Posterior vena cava (tissue), 2 donors: ENCODE measurements around the gene BRD7. TPM values are rescaled to one million over a fixed set of nuclear protein-coding genes. Genes with fewer than 3 reads are reported as not detected.

Experiments
- DNase-seq: peaks from one replicate; pipeline ENCODE4 v3.0.0-alpha.2; 2020; ENCODE audit warnings: low spot score
- intact Hi-C, 2 donors: fragments of 100-400 bp; cut with DNase I; formaldehyde crosslinking; loops; one replicate each; pipeline versions ENCODE4 v1.14.1 to v1.14.2; 2022 to 2023
- microRNA-seq, 2 donors: library from miRNA; unstranded; fragments of <30 nt; microRNA quantifications; one replicate each; pipeline ENCODE4 v1.2.0, GENCODE V29; 2020 to 2021; ENCODE audit warnings: borderline microRNAs expressed in 2 of 2
- total RNA-seq, 2 donors: library from RNA; stranded (reverse); fragmentation: NEBNext Ultra II Directional; extraction: Animal tissue kit (Norgen Biotek cat#: 25700); gene quantifications; one replicate each; pipeline ENCODE4 v1.2.1, GENCODE V29; 2021
- donor health status: DM: yes; HTN: yes; CAD: no.
- donor health status: DM: yes; HTN: yes; CAD: no.

BRD7 gene
- total RNA-seq, 2 donors from 2014 or later = 54.5 to 71.3 TPM

DNA sequence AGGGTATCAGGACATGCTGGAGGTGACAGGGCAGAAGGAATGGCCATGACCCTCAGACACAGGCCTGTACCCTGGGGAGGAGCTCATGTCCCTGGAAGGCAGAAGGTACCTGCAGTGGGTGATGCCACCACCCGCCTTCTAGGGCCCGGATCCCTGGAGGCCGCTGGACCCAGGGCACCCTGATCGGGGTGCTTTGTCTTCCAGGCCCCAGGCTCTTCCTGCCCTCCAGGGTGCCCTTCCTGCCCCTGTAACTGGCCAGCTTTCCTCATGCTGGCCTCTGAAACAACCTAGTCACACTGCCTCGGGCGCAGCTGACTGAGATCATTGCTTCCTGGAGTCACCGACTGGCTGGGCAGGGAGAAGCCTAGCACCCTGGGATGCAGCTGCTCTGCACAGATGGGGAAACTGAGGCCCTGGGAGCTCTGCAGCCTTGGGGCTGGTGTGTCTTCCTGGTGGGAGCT, 96.6 kb downstream of the BRD7 start:
- intact Hi-C loops = no loop called here
- DNase-seq = peak; percentile 76

DNA sequence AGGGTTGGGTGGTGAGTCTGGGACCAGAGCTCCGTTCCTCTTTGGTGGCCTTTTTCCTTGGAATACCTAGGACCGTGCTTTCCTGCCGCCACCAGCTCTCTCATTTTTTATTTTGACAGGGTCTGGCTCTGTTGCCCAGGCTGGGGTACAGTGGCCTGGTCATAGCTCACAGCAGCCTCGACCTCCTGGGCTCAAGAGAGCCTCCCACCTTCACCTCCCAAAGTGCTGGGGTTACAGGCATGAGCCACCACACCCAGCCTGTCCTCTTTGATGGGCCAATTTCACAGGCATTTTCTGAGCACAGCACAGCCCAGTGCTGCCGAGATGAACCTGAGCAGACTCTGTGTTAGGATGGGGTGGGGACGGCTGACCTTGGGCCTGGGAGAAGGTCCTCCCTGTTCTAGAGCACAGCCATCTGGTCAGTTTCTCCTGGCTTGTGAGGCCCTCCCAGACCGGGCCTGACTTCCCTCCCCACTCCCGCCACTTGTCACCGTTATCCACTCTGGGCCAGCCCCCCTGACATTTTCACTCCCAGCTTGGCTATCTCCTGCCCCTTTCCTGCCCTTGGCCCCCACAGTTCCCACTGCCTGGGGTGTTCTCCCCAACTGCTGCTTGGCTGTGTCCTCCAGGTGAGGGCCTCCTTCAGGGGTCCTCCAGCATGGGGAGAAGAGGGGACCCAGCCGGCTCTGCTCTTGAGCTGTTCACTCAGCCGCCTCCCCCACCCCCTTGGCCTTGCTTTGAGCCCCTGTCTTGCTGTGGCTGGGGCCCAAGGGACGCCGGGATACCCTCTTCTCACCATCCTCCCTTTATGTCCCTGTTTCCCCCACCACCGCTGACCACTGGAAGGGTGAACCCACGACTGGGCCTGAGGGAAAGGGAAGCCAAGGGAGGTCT, 97.4 kb downstream of the BRD7 start:
- peak; percentile 69 for DNase-seq
- intact Hi-C loops = no loop called here

GRCh38 chr16:50270510-50271147, 98.2 kb downstream of the BRD7 start:
- DNase-seq = peak; percentile 65

DNA sequence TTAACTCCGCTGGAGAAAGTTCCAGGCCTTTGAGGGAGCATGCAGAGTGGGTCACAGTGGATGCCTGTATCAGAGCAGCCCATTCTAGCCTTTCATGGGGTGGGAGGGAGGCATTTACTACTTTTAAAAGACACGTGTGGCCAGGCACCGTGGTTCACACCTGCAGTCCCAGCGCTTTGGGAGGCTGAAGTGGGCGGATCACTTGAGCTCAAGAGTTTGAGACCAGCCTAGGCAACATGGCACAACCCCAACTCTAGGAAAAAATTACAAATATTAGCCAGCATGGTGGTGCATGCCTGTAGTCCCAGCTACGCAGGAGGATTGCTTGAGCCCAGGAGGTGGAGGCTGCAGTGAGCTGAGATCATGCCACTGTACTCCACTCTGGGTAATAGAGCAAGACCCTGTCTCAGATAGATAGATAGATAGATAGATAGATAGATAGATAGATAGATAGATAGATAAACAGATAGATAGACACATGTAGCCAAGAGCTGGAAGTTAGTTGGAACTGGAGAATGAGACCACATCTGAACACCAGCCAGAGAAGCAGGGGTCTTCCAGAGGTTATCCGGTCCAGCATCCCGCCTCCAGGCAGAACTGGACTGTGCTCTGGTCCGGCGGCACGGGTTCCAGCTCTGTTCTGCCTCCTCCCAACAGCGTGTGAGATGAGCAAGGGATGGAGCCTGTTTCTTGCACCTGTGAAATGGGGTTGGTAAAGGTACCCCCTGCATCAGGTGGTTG, 98.8 kb downstream of the BRD7 start:
- DNase-seq = peak; percentile 36
- intact Hi-C loops = no loop called here

More at GRCh38 chr16:50270510-50271147, 98.2 kb downstream of the BRD7 start:
- intact Hi-C loops = no loop called here

GRCh38 chr16:50269061-50269705, 99.6 kb downstream of the BRD7 start:
- DNase-seq = peak; percentile 69
- intact Hi-C loops = no loop called here

DNA sequence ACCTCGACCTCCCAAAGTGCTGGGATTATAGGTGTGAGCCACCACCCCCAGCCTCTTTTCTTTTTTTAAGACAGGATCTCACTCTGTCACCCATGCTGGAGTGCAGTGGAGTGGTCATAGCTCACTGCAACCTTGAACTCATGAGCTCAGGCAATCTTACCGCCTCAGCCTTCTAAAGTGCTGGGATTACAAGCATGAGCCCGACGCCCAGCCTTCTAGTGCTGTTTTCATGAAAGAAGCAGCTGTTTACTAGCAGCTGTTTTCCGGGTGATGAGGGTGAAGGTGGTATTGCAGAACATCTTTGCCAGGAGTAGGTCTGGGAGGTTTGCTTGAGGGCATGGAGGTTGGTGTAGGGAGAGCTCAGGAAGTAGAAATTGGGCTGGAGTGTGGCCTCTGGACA, 100.4 kb downstream of the BRD7 start:
- peak; percentile 41 for DNase-seq
- intact Hi-C loops = no loop called here

DNA sequence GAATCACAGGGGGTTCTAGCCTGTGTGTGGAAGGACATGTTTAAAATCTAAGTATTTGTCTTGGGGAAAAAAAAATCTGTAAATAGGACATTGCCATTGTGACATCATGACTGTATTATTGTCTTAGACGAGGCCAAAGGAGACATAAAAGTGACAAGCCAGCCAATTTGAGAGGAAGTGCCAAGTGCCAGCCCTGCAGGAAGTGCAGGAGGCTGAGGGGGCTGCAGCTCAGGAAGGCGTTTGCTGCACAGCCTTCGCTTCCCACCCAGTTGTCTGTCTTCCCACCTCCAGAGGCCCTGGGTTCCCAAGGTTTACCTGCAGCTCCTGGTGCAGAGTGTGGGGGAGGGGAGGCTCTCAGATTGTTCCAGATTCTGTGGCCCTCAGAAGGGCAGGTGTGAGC, 101.1 kb downstream of the BRD7 start:
- DNase-seq = peak; percentile 69
- intact Hi-C loops = no loop called here

- peak; percentile 50 for DNase-seq
- intact Hi-C loops = no loop called here
Measured at GRCh38 chr16:50267151-50267631, 101.6 kb downstream of the BRD7 start.

- intact Hi-C loops = no loop called here
Measured at GRCh38 chr16:50266337-50267091, 102.3 kb downstream of the BRD7 start, which contains the start of gene ADCY7. Gene ADCY7, plus strand, starts transcription at chr16:50266551. Its CDS starts 21,629 bp downstream, at chr16:50288180.

More at GRCh38 chr16:50266337-50267091, 102.3 kb downstream of the BRD7 start, which contains the start of gene ADCY7:
- peak; percentile 94 for DNase-seq

Small RNA genes within 50 kb of the gene (microRNA-seq; reads per million reads assigned to microRNA genes)
- gene MIR6771 = 0 reads per million in 2 donors

Other genes with a start within 250 kb of the BRD7 start
- gene TENT4B, start 215.7 kb downstream of the BRD7 start, total RNA-seq = 10 to 100 TPM; 13.4 to 15.0 TPM
- 10 to 100 TPM; 31.3 to 50.2 TPM for gene ADCY7, start 102.4 kb downstream of the BRD7 start, total RNA-seq
- 10 to 100 TPM; 25.7 to 67.6 TPM for gene NKD1, start 179.4 kb upstream of the BRD7 start, total RNA-seq